Fibroblast of skin of left biceps (primary cell): ENCODE measurements around the gene SBF2.

Experiments used
- DNase-seq, 2 experiments: peaks; one replicate each; pipeline ENCODE4 v3.0.0-alpha.2; 2013; ENCODE audit warnings: low read depth in 2 of 2

Gene SBF2

DNA sequence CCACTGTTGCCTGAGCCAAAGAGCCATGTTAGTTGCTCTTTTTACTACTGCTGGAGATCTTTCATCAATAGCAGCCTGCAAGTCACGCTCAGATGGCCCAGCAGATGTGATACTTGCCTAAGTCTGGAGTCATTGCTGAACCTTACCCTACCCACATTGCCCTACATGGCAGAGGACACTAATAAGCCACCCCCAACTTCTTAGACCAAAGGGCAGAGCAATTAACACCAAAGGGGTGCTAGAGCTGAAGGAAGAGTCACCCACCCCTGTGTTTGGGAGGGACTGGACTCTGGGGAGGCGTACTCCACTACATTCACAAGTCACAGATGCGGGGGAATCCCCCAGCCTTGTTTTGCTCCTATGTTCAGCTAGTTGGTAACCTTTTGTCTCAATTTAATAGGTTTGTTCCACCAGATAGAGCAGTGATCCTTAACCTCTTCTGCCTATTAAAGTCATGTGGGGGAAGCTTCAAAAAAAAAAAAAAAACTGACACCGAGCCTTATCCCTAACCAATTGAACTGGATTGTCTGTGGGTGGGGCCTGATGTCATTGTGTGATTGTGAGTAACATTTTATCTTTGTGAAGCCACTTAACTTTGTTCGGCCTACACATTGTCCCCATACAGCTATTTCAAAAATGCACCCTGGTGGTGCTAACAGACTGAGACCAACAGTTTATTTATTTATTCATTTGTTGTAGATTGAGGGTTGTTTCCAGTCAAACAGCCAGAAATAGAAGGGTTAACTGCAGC is 23.9 kb upstream of the SBF2 start:
- no peak for DNase-seq

DNA sequence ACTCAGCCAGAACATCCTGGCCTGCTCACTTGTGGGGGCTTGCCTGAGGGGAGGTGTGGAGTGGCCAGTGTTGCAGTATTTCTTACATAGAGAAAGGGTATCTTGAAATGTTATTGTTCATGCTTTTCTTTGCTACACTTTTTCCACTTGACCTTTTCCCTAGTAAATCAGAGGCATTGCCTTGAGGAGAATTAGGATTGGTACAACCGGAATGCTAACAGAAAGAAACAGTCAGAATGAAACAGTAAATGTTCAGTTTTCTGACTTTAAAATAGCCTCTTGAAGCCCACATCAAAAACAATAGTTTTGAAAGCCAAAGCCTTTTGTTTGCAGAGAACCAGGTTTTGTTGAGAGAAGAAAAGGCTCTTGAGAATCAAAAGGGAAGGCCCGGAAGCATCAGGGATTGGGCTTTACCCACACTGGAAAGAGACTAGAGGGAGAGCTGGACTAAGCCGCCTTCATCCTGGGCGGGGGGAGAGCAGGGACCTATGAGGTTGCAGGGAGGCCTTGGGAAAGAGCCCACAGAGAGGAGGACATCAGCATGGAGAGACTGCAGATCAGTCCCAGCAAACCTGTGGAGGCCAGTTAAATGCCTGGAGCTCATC is 23.2 kb upstream of the SBF2 start:
- no peak for DNase-seq

- no peak for DNase-seq
These were observed 21.1 kb upstream of the SBF2 start for GRCh38 chr11:10315083-10315482.

- DNase-seq: no peak
These were observed 20.4 kb upstream of the SBF2 start for GRCh38 chr11:10314199-10315072.

DNA sequence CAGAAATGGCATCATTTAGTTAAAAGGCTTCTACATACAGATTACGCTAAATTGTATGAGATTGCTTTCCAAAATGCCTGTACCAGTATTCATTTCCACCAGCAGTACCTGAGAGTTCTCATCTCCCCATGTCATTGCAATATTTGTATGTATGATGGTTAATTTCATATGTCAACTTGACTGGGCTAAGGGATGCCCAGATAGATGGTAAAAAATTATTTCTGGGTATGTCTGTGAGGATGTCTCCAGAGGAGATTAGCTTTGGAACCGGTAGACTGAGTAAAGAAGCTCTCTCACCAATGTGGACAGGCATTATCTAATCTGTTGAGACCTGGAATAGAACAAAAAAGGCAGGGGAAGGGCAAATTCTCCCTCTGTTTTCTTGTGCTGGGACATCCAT is 17.8 kb upstream of the SBF2 start:
- no peak for DNase-seq

DNA sequence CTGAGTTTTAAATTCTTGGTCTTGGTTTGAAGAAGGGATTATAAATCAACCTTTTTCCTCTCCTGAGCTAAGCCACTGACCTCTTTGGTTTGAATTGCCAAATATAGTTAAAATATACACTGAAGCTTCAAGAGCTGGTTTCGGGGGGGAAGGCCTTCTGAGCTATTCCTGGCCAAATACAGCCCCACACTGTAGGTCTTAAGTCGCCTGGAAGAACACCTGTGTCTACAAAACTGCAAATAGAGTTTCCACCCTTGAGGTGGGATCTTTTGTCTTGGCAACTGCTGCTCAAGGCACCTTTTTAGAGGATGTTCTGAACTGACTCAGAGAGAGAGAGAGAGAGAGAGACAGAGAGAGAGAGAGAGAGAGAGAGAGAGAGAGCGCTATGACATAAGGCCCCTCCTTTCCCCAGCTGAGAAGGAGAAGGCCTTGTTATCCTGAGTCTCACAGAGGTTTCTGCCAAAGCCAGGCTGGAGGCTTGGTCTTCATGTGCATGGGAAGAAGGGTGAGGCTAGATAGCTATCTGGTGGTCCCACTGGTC is 16.4 kb upstream of the SBF2 start:
- no peak for DNase-seq

GRCh38 chr11:10309163-10310093 is 15.4 kb upstream of the SBF2 start:
- no peak for DNase-seq

- no peak for DNase-seq
These were observed 14.4 kb upstream of the SBF2 start for GRCh38 chr11:10308201-10308954.

- DNase-seq: peak; percentile 85 to 86
These were observed 13.6 kb upstream of the SBF2 start for GRCh38 chr11:10307400-10308200.

GRCh38 chr11:10307022-10307399 is 13.0 kb upstream of the SBF2 start:
- no peak for DNase-seq

- no peak for DNase-seq
These were observed 12.2 kb upstream of the SBF2 start for GRCh38 chr11:10305964-10306918.

GRCh38 chr11:10305262-10305963 is 11.4 kb upstream of the SBF2 start:
- no peak for DNase-seq

GRCh38 chr11:10304495-10305261 is 10.7 kb upstream of the SBF2 start, which contains the start of gene ADM:
Gene ADM (plus strand): TSS chr11:10305073. CDS start chr11:10305701, 628 bp downstream.
- DNase-seq: peak; percentile 93

- DNase-seq: no peak
These were observed 9.7 kb upstream of the SBF2 start for GRCh38 chr11:10303558-10304363.

- DNase-seq: no peak
These were observed 8.9 kb upstream of the SBF2 start for GRCh38 chr11:10302744-10303557.
